Mucosa of gallbladder (tissue), 1 donor: Measurements from ENCODE around the gene TCEAL9. TPM values are rescaled to one million over a fixed set of nuclear protein-coding genes. Genes with fewer than 3 reads are reported as not detected.

ENCODE experiments used
- total RNA-seq: library from RNA; stranded (reverse); gene quantifications from one replicate; pipeline ENCODE4 v1.2.1, GENCODE V29; 2021
- donor health status: DM: no; HTN: no; CAD: no.

Gene TCEAL9
- total RNA-seq, 1 donor from 2014 or later, result 28.4 TPM

Other genes with a start within 250 kb of the TCEAL9 start
- 41.9 TPM for gene BEX4, start 141.4 kb upstream of the TCEAL9 start, total RNA-seq
- gene TCEAL8, start 101.4 kb upstream of the TCEAL9 start, total RNA-seq, result 52.5 TPM
- 0.17 TPM for gene TCEAL5, start 79.8 kb upstream of the TCEAL9 start, total RNA-seq
- 23.6 TPM for gene BEX2, start 45.5 kb upstream of the TCEAL9 start, total RNA-seq
- gene TCEAL7, start 26.3 kb upstream of the TCEAL9 start, total RNA-seq, result 8.1 TPM
- 96.0 TPM for gene BEX3, start 20.0 kb downstream of the TCEAL9 start, total RNA-seq
- 0.92 TPM for gene RAB40A, start 163.0 kb downstream of the TCEAL9 start, total RNA-seq
- gene TCEAL4, start 229.0 kb downstream of the TCEAL9 start, total RNA-seq, result 86.4 TPM